HG02759 (cell line): ENCODE data around the gene TNS4.

Experiments used
- ATAC-seq: cut with Tn5 transposase; IDR thresholded peaks from one replicate; pipeline ENCODE4 v1.9.1; 2021; ENCODE audit warnings: mild to moderate bottlenecking, moderate library complexity; ENCODE audit not compliant: unreplicated experiment

The TNS4 gene

GRCh38 chr17:40496634-40497420 lies 4.6 kb downstream of the TNS4 start:
- ATAC-seq: no peak

- no peak for ATAC-seq
Measured at GRCh38 chr17:40496170-40496569, 5.3 kb downstream of the TNS4 start.

- ATAC-seq: no peak
Measured at GRCh38 chr17:40495140-40495539, 6.3 kb downstream of the TNS4 start.

GRCh38 chr17:40493697-40494096 lies 7.7 kb downstream of the TNS4 start:
- ATAC-seq: no peak

- no peak for ATAC-seq
Measured at GRCh38 chr17:40491486-40491885, 9.9 kb downstream of the TNS4 start.

- no peak for ATAC-seq
Measured at GRCh38 chr17:40490982-40491381, 10.4 kb downstream of the TNS4 start.

- ATAC-seq: no peak
Measured at GRCh38 chr17:40490289-40490853, 11.1 kb downstream of the TNS4 start.

GRCh38 chr17:40487371-40488020 lies 13.9 kb downstream of the TNS4 start:
- no peak for ATAC-seq

- no peak for ATAC-seq
Measured at GRCh38 chr17:40486522-40487370, 14.7 kb downstream of the TNS4 start.

GRCh38 chr17:40485851-40486521 lies 15.4 kb downstream of the TNS4 start:
- ATAC-seq: no peak

GRCh38 chr17:40484973-40485530 lies 16.4 kb downstream of the TNS4 start:
- no peak for ATAC-seq

- ATAC-seq: no peak
Measured at GRCh38 chr17:40484285-40484972, 17.0 kb downstream of the TNS4 start.

GRCh38 chr17:40483679-40484078 lies 17.7 kb downstream of the TNS4 start:
- no peak for ATAC-seq

GRCh38 chr17:40482722-40483121 lies 18.7 kb downstream of the TNS4 start:
- no peak for ATAC-seq

- ATAC-seq: no peak
Measured at GRCh38 chr17:40481106-40481505, 20.3 kb downstream of the TNS4 start.

- no peak for ATAC-seq
Measured at GRCh38 chr17:40480501-40481003, 20.9 kb downstream of the TNS4 start.

GRCh38 chr17:40479754-40480480 lies 21.5 kb downstream of the TNS4 start:
- no peak for ATAC-seq

- no peak for ATAC-seq
Measured at GRCh38 chr17:40478486-40478885, 22.9 kb downstream of the TNS4 start.

- ATAC-seq: no peak
Measured at GRCh38 chr17:40477796-40478195, 23.6 kb downstream of the TNS4 start.
